Measurements from ENCODE around the gene RPL12.

- peak; percentile 8 for TF ChIP-seq CTCF (IDR thresholded peaks at IDR 0.05; ENCODE audit: borderline replicate concordance, extremely low read depth, low read length, poor library complexity, severe bottlenecking)
- TF ChIP-seq EZH2 (IDR thresholded peaks at IDR 0.05; ENCODE audit: borderline replicate concordance, low read depth, low read length, severe bottlenecking) = no peak
Observed at GRCh38 chr9:127495884-127496555, 44.8 kb upstream of the RPL12 start.
